Endothelial cell of umbilical vein (primary cell): ENCODE measurements around the gene ROCK2. TPM values are rescaled to one million over a fixed set of nuclear protein-coding genes. Genes with fewer than 3 reads are reported as not detected.

ENCODE experiments used
- BruUV-seq: library from RNA; stranded (reverse); fragments of 400-500 nt; replicated peaks from 2 replicates; lab custom pipeline; 2021; lab: Mats Ljungman, UMichigan
- CTCF ChIA-PET: fragments of 300-600, 350-600 bp; sonication (Branson Sonifier 250); formaldehyde crosslinking; loops from one replicate; lab custom pipeline; 2021; ENCODE audit warnings: antibody characterized with exemption, inconsistent platforms; lab: Charles Lee
- POLR2A ChIA-PET: fragments of 300-600, 350-600 bp; sonication (Branson Sonifier 250); formaldehyde crosslinking; loops from one replicate; lab custom pipeline; 2021; ENCODE audit warnings: antibody characterized with exemption, inconsistent platforms; lab: Charles Lee
- DNase-seq: peaks from one replicate; pipeline ENCODE4 v3.0.0-alpha.2; 2011; ENCODE audit warnings: low read depth, low spot score
- FAIRE-seq: peaks from 2 replicates; lab custom pipeline; 2011; peaks lifted over from hg19 to GRCh38; lab: Jason Lieb, UNC
- H2AFZ ChIP-seq: 2 replicates; pipeline ENCODE4 v1.6.0; 2012; ENCODE audit warnings: low read depth, low read length, control low read depth, inconsistent platforms
- H3K27ac ChIP-seq: 2 replicates; pipeline ENCODE4 v1.5.1; 2011; ENCODE audit warnings: low read depth, mild to moderate bottlenecking, control low read depth, low read length, moderate library complexity; ENCODE audit not compliant: insufficient read depth
- H3K27me3 ChIP-seq, 2 experiments: 2 replicates each; pipeline versions ENCODE4 v1.6.0 to v1.6.1; 2011; ENCODE audit warnings: low read length in 2 of 2, mixed read lengths in 1 of 2; ENCODE audit not compliant: control insufficient read depth in 2 of 2, insufficient read depth in 2 of 2
- H3K36me3 ChIP-seq, 2 experiments: 2 replicates in 1 of 2; 3 replicates in 1 of 2; pipeline ENCODE4 v1.5.1; 2011; ENCODE audit warnings: low read length in 2 of 2, mild to moderate bottlenecking in 1 of 2, moderate library complexity in 1 of 2; ENCODE audit not compliant: control insufficient read depth in 2 of 2, insufficient read depth in 2 of 2; ENCODE audit errors: extremely low read depth in 1 of 2
- H3K4me1 ChIP-seq: 3 replicates; pipeline ENCODE4 v1.5.1; 2011; ENCODE audit warnings: mild to moderate bottlenecking, low read length; ENCODE audit not compliant: control insufficient read depth, insufficient read depth; ENCODE audit errors: extremely low read depth
- H3K4me2 ChIP-seq: 2 replicates; pipeline ENCODE4 v1.6.1; 2011; ENCODE audit warnings: low read length, control low read depth, mixed read lengths; ENCODE audit not compliant: insufficient read depth
- H3K4me3 ChIP-seq, 3 experiments: fragments of 200-600 bp in 1 of 3; sonication (generic), shearing (Covaris generic) in 1 of 3; replicated peaks in 1 of 3; 2 replicates each; pipeline ENCODE4 v1.5.1; 2011 to 2016; ENCODE audit warnings: control low read depth in 3 of 3, low read length in 3 of 3, mild to moderate bottlenecking in 2 of 3, inconsistent platforms in 1 of 3, low read depth in 1 of 3, moderate library complexity in 1 of 3; ENCODE audit not compliant: insufficient read depth in 1 of 3
- H3K79me2 ChIP-seq: 2 replicates; pipeline ENCODE4 v1.6.0; 2012; ENCODE audit warnings: low read length, inconsistent platforms; ENCODE audit not compliant: control insufficient read depth, insufficient read depth
- H3K9ac ChIP-seq: replicated peaks from 2 replicates; pipeline ENCODE3; 2011; ENCODE audit warnings: low read length, control low read depth; ENCODE audit not compliant: insufficient read depth; ENCODE audit errors: extremely low read depth
- H3K9me1 ChIP-seq: replicated peaks from 3 replicates; pipeline ENCODE4 v1.6.0; 2011; ENCODE audit warnings: mild to moderate bottlenecking, low read length; ENCODE audit not compliant: control insufficient read depth, insufficient read depth; ENCODE audit errors: extremely low read depth
- H3K9me3 ChIP-seq: replicated peaks from 2 replicates; pipeline ENCODE4 v1.5.1; 2012; ENCODE audit warnings: low read length, inconsistent platforms; ENCODE audit not compliant: control insufficient read depth, insufficient read depth
- H4K20me1 ChIP-seq: replicated peaks from 2 replicates; pipeline ENCODE3; 2011; ENCODE audit warnings: mild to moderate bottlenecking, low read length; ENCODE audit not compliant: control insufficient read depth, insufficient read depth; ENCODE audit errors: extremely low read depth
- EZH2 ChIP-seq: IDR thresholded peaks from 2 replicates; pipeline ENCODE4 v1.6.1; 2012; ENCODE audit warnings: borderline replicate concordance, low read depth, mild to moderate bottlenecking, moderate library complexity, low read length, inconsistent platforms; ENCODE audit not compliant: severe bottlenecking
- FOS ChIP-seq: IDR thresholded peaks from 2 replicates; pipeline ENCODE4 v1.6.1; 2011; ENCODE audit warnings: mild to moderate bottlenecking, low read length, moderate library complexity, borderline replicate concordance; ENCODE audit not compliant: insufficient read depth
- GATA2 ChIP-seq: IDR thresholded peaks from 2 replicates; pipeline ENCODE4 v1.7.0; 2011; ENCODE audit warnings: low read depth, mild to moderate bottlenecking, moderate library complexity, mixed read lengths, low read length; ENCODE audit not compliant: insufficient read length, insufficient read depth
- JUN ChIP-seq: IDR thresholded peaks from 2 replicates; pipeline ENCODE4 v1.6.1; 2011; ENCODE audit warnings: borderline replicate concordance, low read depth; ENCODE audit not compliant: insufficient read length, insufficient read depth
- MYC ChIP-seq: IDR thresholded peaks from one replicate; pipeline ENCODE4 v1.6.1; 2011; ENCODE audit warnings: mild to moderate bottlenecking, low read depth, low read length
- POLR2A ChIP-seq: IDR thresholded peaks from 2 replicates; pipeline ENCODE4 v1.6.1; 2012; ENCODE audit warnings: low read depth, mild to moderate bottlenecking, control low read depth, low read length
- POLR2AphosphoS5 ChIP-seq: IDR thresholded peaks from 2 replicates; pipeline ENCODE4 v1.6.1; 2012; ENCODE audit warnings: low read depth, mild to moderate bottlenecking, control low read depth, low read length, moderate library complexity; ENCODE audit not compliant: insufficient read depth
- dilution Hi-C: fragments of 300-500 bp; cut with MboI; formaldehyde crosslinking; loops from one replicate; pipeline ENCODE4 v1.15.0; 2019; ENCODE audit warnings: low sequenced_read_pairs; ENCODE audit not compliant: extremely low pct_ligation_motif_present
- intact Hi-C: fragments of 100-400 bp; cut with micrococcal nuclease; formaldehyde crosslinking; loops from one replicate; pipeline ENCODE4 v1.10.0; 2022
- polyA plus RNA-seq, 4 experiments: library from polyadenylated mRNA; depleted of rRNA in 3 of 4; stranded (reverse) in 3 of 4; unstranded in 1 of 4; fragments of >200 nt; gene quantifications; 2 replicates each; pipeline versions ENCODE4 v1.2.1 to v1.2.3, GENCODE V29; 2011 to 2012; ENCODE audit warnings: missing spikeins in 1 of 4
- total RNA-seq: library from RNA; stranded (reverse); gene quantifications from 2 replicates; pipeline ENCODE4 v1.2.3, GENCODE V29; 2021
- TF ChIP-seq, protein P1 (sequence below): IDR thresholded peaks from 2 replicates; pipeline ENCODE4 v1.6.1; 2011; ENCODE audit not compliant: insufficient read depth, insufficient read length
- TF ChIP-seq, protein P2 (sequence below), 2 donors: IDR thresholded peaks; 1 replicate in 1 of 2; 2 replicates in 1 of 2; pipeline ENCODE4 v1.5.1; 2011; ENCODE audit warnings: low read length in 2 of 2, mild to moderate bottlenecking in 2 of 2, moderate library complexity in 2 of 2, control low read depth in 1 of 2, inconsistent platforms in 1 of 2, low read depth in 1 of 2; ENCODE audit not compliant: insufficient read depth in 1 of 2; ENCODE audit errors: extremely low read depth in 1 of 2

Gene ROCK2
- total and polyA plus RNA-seq, 2 donors (not counting 3 experiments of a cell fraction or from before 2014, with no cell fraction given): 5.2 to 56.5 TPM

DNA sequence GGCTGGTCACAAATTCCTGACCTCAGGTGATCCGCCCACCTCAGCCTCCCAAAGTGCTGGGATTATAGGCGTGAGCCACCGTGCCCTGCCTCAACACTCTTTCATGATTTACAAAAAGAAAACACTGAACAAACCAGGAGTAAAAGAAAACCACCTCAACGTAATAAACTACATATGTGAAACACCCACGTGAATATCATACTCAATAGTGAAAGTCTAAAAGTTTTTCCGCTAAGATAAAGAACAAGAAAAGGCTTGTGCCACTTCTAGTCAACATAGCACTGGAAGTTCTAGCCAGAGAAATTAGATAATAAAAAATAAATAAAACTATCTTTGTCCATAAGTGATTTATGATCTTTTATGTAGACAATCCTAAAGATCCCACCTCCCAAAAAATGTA is 68.5 kb downstream of the ROCK2 start:
- no TSS peak for BruUV-seq
- POLR2A ChIA-PET: no interaction called here

More for the DNA sequence above, 68.5 kb downstream of the ROCK2 start:
- intact Hi-C loops: loop anchor here (2.0 kb wide), 1 partner anchor 25 kb away; no protein-coding TSS in a partner anchor
- FAIRE-seq (no peak), DNase-seq (no peak)
- Histone ChIP-seq H3K4me1 (peaks cover 3% of the 10 kb centered on the region), H3K27ac (no peak overlapping the region), H3K27me3 (no peaks in the 10 kb centered on the region), H3K4me3 (no peak overlapping the region), H3K79me2 (peaks cover 54% of the 10 kb centered on the region), H3K36me3 (no peaks in the 10 kb centered on the region), H4K20me1 (no peaks in the 10 kb centered on the region), H3K9ac (no peak overlapping the region), H3K4me2 (no peak overlapping the region), H3K9me1 (peaks cover 2% of the 10 kb centered on the region), H2AFZ (no peak overlapping the region), H3K9me3 (no peaks in the 10 kb centered on the region)
- dilution Hi-C loops: no loop called here
- TF ChIP-seq MYC (no peak), POLR2A (no peak), POLR2AphosphoS5 (no peak), EZH2 (no peak), GATA2 (no peak), FOS (no peak), JUN (no peak)
- TF ChIP-seq, protein P1, sequence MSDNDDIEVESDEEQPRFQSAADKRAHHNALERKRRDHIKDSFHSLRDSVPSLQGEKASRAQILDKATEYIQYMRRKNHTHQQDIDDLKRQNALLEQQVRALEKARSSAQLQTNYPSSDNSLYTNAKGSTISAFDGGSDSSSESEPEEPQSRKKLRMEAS: no peak
- TF ChIP-seq, protein P2, sequence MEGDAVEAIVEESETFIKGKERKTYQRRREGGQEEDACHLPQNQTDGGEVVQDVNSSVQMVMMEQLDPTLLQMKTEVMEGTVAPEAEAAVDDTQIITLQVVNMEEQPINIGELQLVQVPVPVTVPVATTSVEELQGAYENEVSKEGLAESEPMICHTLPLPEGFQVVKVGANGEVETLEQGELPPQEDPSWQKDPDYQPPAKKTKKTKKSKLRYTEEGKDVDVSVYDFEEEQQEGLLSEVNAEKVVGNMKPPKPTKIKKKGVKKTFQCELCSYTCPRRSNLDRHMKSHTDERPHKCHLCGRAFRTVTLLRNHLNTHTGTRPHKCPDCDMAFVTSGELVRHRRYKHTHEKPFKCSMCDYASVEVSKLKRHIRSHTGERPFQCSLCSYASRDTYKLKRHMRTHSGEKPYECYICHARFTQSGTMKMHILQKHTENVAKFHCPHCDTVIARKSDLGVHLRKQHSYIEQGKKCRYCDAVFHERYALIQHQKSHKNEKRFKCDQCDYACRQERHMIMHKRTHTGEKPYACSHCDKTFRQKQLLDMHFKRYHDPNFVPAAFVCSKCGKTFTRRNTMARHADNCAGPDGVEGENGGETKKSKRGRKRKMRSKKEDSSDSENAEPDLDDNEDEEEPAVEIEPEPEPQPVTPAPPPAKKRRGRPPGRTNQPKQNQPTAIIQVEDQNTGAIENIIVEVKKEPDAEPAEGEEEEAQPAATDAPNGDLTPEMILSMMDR (IDR thresholded peaks at IDR 0.05; ENCODE audit: extremely low read depth in 1 of 2, insufficient read depth in 1 of 2, low read depth in 1 of 2, low read length in 2 of 2): no peak
- CTCF ChIA-PET: no interaction called here
